HG03066 (cell line): ENCODE measurements around the gene FBXO4.
"Not testable (repeated sequence)": the region's sequence is repeated elsewhere in the genome, so short reads cannot be mapped to it uniquely, and the experiment has no call there.

Experiments
- ATAC-seq: cut with Tn5 transposase; IDR thresholded peaks from one replicate; pipeline ENCODE4 v1.9.1; 2021; ENCODE audit warnings: low read depth; ENCODE audit not compliant: unreplicated experiment

The FBXO4 gene

DNA sequence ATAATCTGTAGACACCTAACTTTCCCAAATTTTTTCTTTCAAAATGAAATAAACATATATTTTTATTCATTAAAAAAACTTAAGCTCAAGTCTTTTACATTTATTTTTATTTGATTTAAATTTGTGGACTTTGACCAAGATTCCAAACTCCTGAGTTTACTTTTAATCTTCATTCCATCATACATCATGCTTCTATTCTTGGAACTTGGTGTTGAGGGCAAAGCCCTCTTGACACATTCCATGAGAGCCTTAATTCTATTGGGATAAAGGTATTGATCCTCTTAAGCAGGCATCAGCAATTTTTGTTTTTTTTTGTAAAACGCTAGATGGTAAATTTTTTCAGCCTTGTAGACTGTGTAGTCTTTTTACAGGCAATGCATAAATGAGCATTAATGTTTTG lies 53.6 kb downstream of the FBXO4 start:
- ATAC-seq = no peak

DNA sequence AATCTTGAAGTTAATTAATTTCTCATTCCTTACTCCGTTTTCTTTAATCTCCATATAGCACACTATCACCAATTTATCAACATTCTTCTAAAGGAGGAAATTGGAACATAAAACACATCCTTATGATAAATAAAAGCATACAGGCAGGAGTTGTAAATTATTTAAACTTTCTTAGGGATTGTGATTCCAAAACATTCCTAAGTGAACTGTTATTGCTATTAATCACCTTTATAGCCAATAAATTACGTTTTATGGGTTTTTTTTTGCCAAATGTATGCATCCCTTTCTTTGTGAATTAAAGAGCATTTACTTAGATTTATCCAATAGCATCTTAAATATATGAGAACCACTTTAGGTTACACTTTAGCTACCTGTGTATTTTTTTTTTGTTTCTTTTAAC lies 55.3 kb downstream of the FBXO4 start:
- ATAC-seq = no peak

DNA sequence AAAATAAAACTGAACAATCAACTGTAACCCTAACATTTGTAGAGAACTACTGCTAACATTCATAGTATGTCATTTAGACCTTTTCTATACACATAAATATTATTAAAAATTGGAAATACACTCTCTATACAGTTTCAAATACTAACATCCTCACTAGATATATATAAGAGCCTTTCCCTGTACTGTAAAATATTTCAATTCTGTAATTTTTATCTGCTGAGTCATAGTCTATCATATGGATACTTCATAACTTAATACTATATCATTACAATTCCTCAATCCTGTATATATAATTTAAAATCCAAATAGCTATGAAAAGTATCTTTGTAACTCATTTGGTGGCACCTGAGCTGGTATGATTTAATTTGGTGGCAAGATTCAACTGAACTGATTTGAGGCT lies 55.8 kb downstream of the FBXO4 start:
- ATAC-seq = no peak

DNA sequence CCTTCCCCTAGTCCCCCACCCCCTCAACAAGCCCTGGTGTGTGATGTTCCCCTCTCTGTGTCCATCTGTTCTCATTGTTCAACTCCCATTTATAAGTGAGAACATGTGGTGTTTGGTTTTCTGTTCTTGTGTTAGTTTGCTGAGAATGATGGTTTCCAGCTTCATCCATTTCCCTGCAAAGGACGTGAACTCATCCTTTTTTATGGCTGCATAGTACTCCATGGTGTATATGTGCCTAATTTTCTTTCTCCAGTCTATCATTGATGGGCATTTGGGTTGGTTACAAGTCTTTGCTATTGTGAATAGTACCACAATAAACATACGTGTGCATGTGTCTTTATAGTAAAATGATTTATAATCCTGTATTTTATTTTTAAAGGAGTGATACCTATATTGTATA lies 57.8 kb downstream of the FBXO4 start:
- ATAC-seq = not testable (repeated sequence)

DNA sequence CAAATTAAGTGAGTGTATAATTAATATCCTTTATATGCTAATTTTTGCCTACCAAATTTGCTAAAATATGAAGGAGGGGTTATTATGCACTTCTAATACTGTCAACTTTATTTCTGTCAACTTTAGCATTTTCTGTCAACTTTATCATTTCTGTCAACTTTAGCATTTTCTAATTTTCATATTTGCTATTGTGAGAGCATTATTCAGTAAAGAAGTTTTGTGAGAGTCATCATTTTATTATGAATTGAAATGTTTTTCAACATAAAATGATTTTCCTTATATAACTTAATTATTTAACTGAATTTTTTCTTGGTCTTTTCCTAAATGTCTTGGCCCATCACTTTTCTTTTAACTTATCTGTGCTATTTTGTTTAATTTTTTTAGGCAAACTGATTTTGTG lies 58.2 kb downstream of the FBXO4 start:
- no peak for ATAC-seq

DNA sequence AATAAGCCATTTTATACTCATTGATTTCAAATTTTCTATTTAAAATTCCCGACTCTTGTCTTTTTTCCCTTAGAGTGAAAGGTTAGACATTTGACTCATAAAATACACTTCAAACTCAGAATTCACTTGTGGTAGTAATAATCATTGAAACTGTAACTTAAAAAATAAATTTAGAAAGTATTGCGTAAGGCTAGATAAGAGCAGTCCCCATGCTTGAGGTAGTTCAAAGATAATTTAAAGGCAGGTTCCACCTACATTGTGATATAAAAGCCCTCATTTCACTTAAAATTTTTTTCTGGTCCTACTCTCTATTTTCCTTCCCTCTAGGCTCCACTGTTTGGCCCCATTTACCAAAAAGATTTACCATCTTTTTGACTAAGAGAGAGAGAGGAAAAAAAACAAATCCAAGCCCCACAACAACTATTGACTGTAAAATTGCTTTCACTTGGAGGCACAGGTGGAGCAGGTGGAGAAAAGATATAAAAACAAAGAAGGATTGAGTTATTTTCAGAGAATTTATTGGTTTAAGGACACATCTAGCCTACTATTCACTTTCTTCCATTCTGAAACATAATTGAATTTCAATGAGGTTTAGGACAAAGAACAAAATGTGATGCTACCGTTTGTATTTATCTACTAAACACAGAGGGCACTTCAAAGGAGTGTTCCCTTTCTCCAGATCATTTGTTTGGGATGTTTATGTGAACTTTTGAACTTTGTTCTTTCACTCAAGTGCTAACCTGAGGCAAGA lies 61.0 kb downstream of the FBXO4 start:
- no peak for ATAC-seq
